ENCODE results near the gene BHLHA15. TPM values are rescaled to one million over a fixed set of nuclear protein-coding genes. Genes with fewer than 3 reads are reported as not detected.

BHLHA15 gene
- not detected in 2 replicates for total RNA-seq (2011; cell fraction: chromatin; rRNA removed; ENCODE audit: low replicate concordance)
- 1.2 and 1.5 TPM in 2 replicates for total RNA-seq (2011; cell fraction: nucleolus; rRNA removed)
- total RNA-seq (2011; cell fraction: nucleoplasm; rRNA removed): not detected in 2 replicates
- 1.8 and 3.7 TPM in 2 replicates for total RNA-seq (2014; rRNA removed)
- total RNA-seq (2014; rRNA removed; fragmentation: Illumina TruSeq; extraction: Trizol): not detected in 2 replicates
- 0.38 TPM in 1 of 2 replicates, not detected in the other for total RNA-seq (2015; rRNA removed; fragmentation: Illumina TruSeq; extraction: Trizol)
- 2.0 and 2.4 TPM in 2 replicates for total RNA-seq (2021)
- polyA plus RNA-seq (2011; rRNA removed): 0.12 and 0.31 TPM in 2 replicates
- 0.28 and 1.7 TPM in 2 replicates for polyA plus RNA-seq (2011; cell fraction: cytosol; rRNA removed)
- 0.21 and 0.64 TPM in 2 replicates for polyA plus RNA-seq (2011; cell fraction: nucleus; rRNA removed)
- 0.87 and 1.5 TPM in 2 replicates for polyA plus RNA-seq (2012)
- polyA plus RNA-seq (2014; fragmentation: Illumina TruSeq; extraction: Trizol): 0.22 TPM in 1 of 2 replicates, not detected in the other
- polyA plus RNA-seq (2014; fragmentation: Nextera tagmentation; extraction: Ambion mirVana): not detected
- 1.1 and 2.4 TPM in 2 replicates for polyA plus RNA-seq (2014; rRNA removed)
- polyA minus RNA-seq (2011; rRNA and poly(A)+ RNA removed): not detected in 2 replicates
- polyA minus RNA-seq (2011; cell fraction: cytosol; rRNA and poly(A)+ RNA removed): not detected in 2 replicates
- polyA minus RNA-seq (2011; cell fraction: nucleus; rRNA and poly(A)+ RNA removed): 0.89 and 1.3 TPM in 2 replicates
- percentile 45 among the genes with signal in this experiment for Bru-seq, nascent RNA
- BruChase-seq, experiment 1, labeled RNA remaining after a 2-hour chase: percentile 35 among the genes with signal in this experiment
- percentile 36 among the genes with signal in this experiment for BruChase-seq, experiment 2, labeled RNA remaining after a 6-hour chase
- long read RNA-seq, experiment 1, transcript BHLHA15-201 (1 exons, 706 nt): major isoform, 8 of 18 reads
- long read RNA-seq, experiment 1, partial matches to known transcripts: 0 of 18 reads
- long read RNA-seq, experiment 1, other reads (novel, unspliced or antisense): 10 of 18 reads
- long read RNA-seq, experiment 2, partial matches to known transcripts: 0 of 3 reads
- long read RNA-seq, experiment 2, other reads (novel, unspliced or antisense): 0 of 3 reads
- long read RNA-seq, experiment 3, partial matches to known transcripts: 0 of 1 reads
- long read RNA-seq, experiment 3, other reads (novel, unspliced or antisense): 0 of 1 reads

- no peak within 1 kb of the TSS; the same call in 1 of the 2 replicates for H2AFZ ChIP-seq (ENCODE audit: low read depth, low read length)
- H3K27me3 ChIP-seq (ENCODE audit: control insufficient read depth in 2 of 2, insufficient read depth in 2 of 2, low read length in 2 of 2): peaks cover 13 to 25% of the 10 kb centered on the region in 2 experiments; a peak in 4 of 5 replicates
- H3K9ac ChIP-seq (ENCODE audit: insufficient read depth in 1 of 2, low read depth in 2 of 2, low read length in 2 of 2): peak within 1 kb of the TSS in 1 of 2 experiments; percentile 72; a peak in 3 of 4 replicates
- H3K4me3 ChIP-seq: peak within 1 kb of the TSS; percentile 21; the same call in 1 of the 2 replicates
- DNase-seq (ENCODE audit: extremely low read depth in 1 of 4, low spot score in 3 of 4) (peak; percentile 48 to 75 (median 68)), ATAC-seq (peak; percentile 76), FAIRE-seq (no peak)
- peaks cover 0 to 36% of the 10 kb centered on the region in 2 experiments; a peak in 3 of 5 replicates for H3K4me1 ChIP-seq (replicated peaks in 1 of 2; ENCODE audit: control insufficient read depth in 2 of 2, insufficient read depth in 2 of 2, low read length in 2 of 2)
- no CpG with 5 or more reads among the region's 45 CpGs for WGBS (ENCODE audit: insufficient coverage, low coverage, missing lambda C conversion rate)
- peaks cover 16% of the 10 kb centered on the region; the same call in 1 of the 3 replicates for H3K36me3 ChIP-seq (ENCODE audit: control insufficient read depth, insufficient read depth, low read length)
- H3K9me1 ChIP-seq (ENCODE audit: control insufficient read depth, insufficient read depth, low read length): no peaks in the 10 kb centered on the region
- in situ Hi-C loops (cut with MboI) (no loop called here), intact Hi-C loops (cut with micrococcal nuclease) (no loop called here)
- no peaks in the 10 kb centered on the region for H3K9me3 ChIP-seq (replicated peaks; ENCODE audit: control insufficient read depth, insufficient read depth, low read depth, low read length)
- BruUV-seq (replicated peaks): no TSS peak
- H3K27ac ChIP-seq (ENCODE audit: extremely low read depth, low read depth, low read length): 0 out of 3 replicates have a peak within 1 kb of the TSS, but pooled peaks have one; percentile 15
- ChIA-PET CTCF (ENCODE audit: low intra/inter-chr PET ratio) (no interaction called here), POLR2A (no interaction called here)
- H3K79me2 ChIP-seq (ENCODE audit: control insufficient read depth, insufficient read depth, low read length): no peaks in the 10 kb centered on the region
- H3K4me2 ChIP-seq (ENCODE audit: insufficient read depth, low read length): peak within 1 kb of the TSS; percentile 63; the same call in 1 of the 2 replicates
- TF ChIP-seq SAFB (IDR thresholded peaks at IDR 0.05; ENCODE audit: borderline replicate concordance, low read depth, low read length): peak; percentile 51; the same call in 1 of the 2 replicates
- no peak for TF ChIP-seq ESRRB (CRISPR knock-in tag; IDR thresholded peaks at IDR 0.05; ENCODE audit: borderline replicate concordance)
- no peak for TF ChIP-seq SRF (CRISPR knock-in tag; IDR thresholded peaks at IDR 0.05)
- TF ChIP-seq CBFB (CRISPR knock-in tag; IDR thresholded peaks at IDR 0.05): no peak
- no peak for TF ChIP-seq DDX20 (tag; IDR thresholded peaks at IDR 0.05; ENCODE audit: low read depth)
- no peak for TF ChIP-seq ZNF445 (CRISPR knock-in tag; IDR thresholded peaks at IDR 0.05; ENCODE audit: low read depth)
- TF ChIP-seq AFF1 (IDR thresholded peaks at IDR 0.05; ENCODE audit: low read depth in 1 of 2, partially characterized antibody in 2 of 2): no peak
- TF ChIP-seq ZBTB11 (CRISPR knock-in tag; IDR thresholded peaks at IDR 0.05): no peak
- peaks cover 12% of the 10 kb centered on the region for H4K20me1 ChIP-seq (replicated peaks; ENCODE audit: control insufficient read depth, insufficient read depth, low read length)
Observed at GRCh38 chr7:98211221-98211675, at the start of gene BHLHA15. Gene BHLHA15 (plus strand): TSS chr7:98211439. CDS start chr7:98212310, 871 bp downstream.

All from K562 (cell line).